ENCODE results near the gene COL8A1.
"Not testable (repeated sequence)": the region's sequence is repeated elsewhere in the genome, so short reads cannot be mapped to it uniquely, and the experiment has no call there.

COL8A1 gene

GRCh38 chr3:99803297-99803696 is 164.9 kb downstream of the COL8A1 start:
- DNase-seq (ENCODE audit: low read depth, low spot score), result no peak

GRCh38 chr3:99805160-99805559 is 166.8 kb downstream of the COL8A1 start:
- DNase-seq (ENCODE audit: low read depth, low spot score), result no peak

- DNase-seq (ENCODE audit: low read depth, low spot score), result peak; percentile 57
These were observed 169.9 kb downstream of the COL8A1 start for GRCh38 chr3:99808163-99808794.

GRCh38 chr3:99809565-99809964 is 171.2 kb downstream of the COL8A1 start:
- DNase-seq (ENCODE audit: low read depth, low spot score), result no peak

- DNase-seq (ENCODE audit: low read depth, low spot score), result no peak
These were observed 172.0 kb downstream of the COL8A1 start for GRCh38 chr3:99810403-99810802.

- no peak for DNase-seq (ENCODE audit: low read depth, low spot score)
These were observed 178.6 kb downstream of the COL8A1 start for GRCh38 chr3:99817047-99817436.

GRCh38 chr3:99817437-99818240 is 179.2 kb downstream of the COL8A1 start, which contains the start of gene CMSS1:
Gene CMSS1 (plus strand): TSS chr3:99817862.
- DNase-seq (ENCODE audit: low read depth, low spot score), result peak; percentile 73

GRCh38 chr3:99818818-99819217 is 180.4 kb downstream of the COL8A1 start:
- no peak for DNase-seq (ENCODE audit: low read depth, low spot score)

GRCh38 chr3:99823723-99824711 is 185.6 kb downstream of the COL8A1 start:
- no peak for DNase-seq (ENCODE audit: low read depth, low spot score)

GRCh38 chr3:99825004-99825640 is 186.7 kb downstream of the COL8A1 start:
- DNase-seq (ENCODE audit: low read depth, low spot score), result no peak

- DNase-seq (ENCODE audit: low read depth, low spot score), result no peak
These were observed 191.4 kb downstream of the COL8A1 start for GRCh38 chr3:99829844-99830243.

- no peak for DNase-seq (ENCODE audit: low read depth, low spot score)
These were observed 195.3 kb downstream of the COL8A1 start for GRCh38 chr3:99833617-99834205.

- no peak for DNase-seq (ENCODE audit: low read depth, low spot score)
These were observed 196.0 kb downstream of the COL8A1 start for GRCh38 chr3:99834211-99834957.

- no peak for DNase-seq (ENCODE audit: low read depth, low spot score)
These were observed 198.3 kb downstream of the COL8A1 start for GRCh38 chr3:99836681-99837080.

GRCh38 chr3:99837715-99838114 is 199.3 kb downstream of the COL8A1 start:
- DNase-seq (ENCODE audit: low read depth, low spot score), result no peak

- no peak for DNase-seq (ENCODE audit: low read depth, low spot score)
These were observed 200.4 kb downstream of the COL8A1 start for GRCh38 chr3:99838755-99839154.

GRCh38 chr3:99839613-99840012 is 201.2 kb downstream of the COL8A1 start:
- DNase-seq (ENCODE audit: low read depth, low spot score), result no peak

- not testable (repeated sequence) for DNase-seq (ENCODE audit: low read depth, low spot score)
These were observed 203.6 kb downstream of the COL8A1 start for GRCh38 chr3:99841949-99842348.

GRCh38 chr3:99842826-99843589 is 204.6 kb downstream of the COL8A1 start:
- DNase-seq (ENCODE audit: low read depth, low spot score), result peak; percentile 47

All from smooth muscle cell of the brain vasculature (primary cell).